Bronchial epithelial cell (primary cell): ENCODE results near the gene PPARA. TPM values are rescaled to one million over a fixed set of nuclear protein-coding genes. Genes with fewer than 3 reads are reported as not detected.
A peak's percentile ranks its signal among the peaks of the same experiment; 100 is the strongest.

Experiments
- DNase-seq: peaks from one replicate; pipeline ENCODE4 v3.0.0-alpha.2; 2010; ENCODE audit warnings: low read depth
- FAIRE-seq: peaks from 2 replicates; lab custom pipeline; 2011; peaks lifted over from hg19 to GRCh38; lab: Jason Lieb, UNC
- H3K27me3 ChIP-seq: 2 replicates; pipeline ENCODE4 v1.5.1; 2011; ENCODE audit warnings: low read length; ENCODE audit not compliant: control insufficient read depth, insufficient read depth
- H3K36me3 ChIP-seq: 2 replicates; pipeline ENCODE4 v1.5.1; 2011; ENCODE audit warnings: low read length; ENCODE audit not compliant: control insufficient read depth, insufficient read depth
- H3K4me3 ChIP-seq: 2 replicates; pipeline ENCODE4 v1.5.1; 2011; ENCODE audit warnings: mild to moderate bottlenecking, low read depth, low read length, control low read depth
- total RNA-seq: library from RNA; depleted of rRNA; stranded (reverse); fragments of >200 nt; gene quantifications from 2 replicates; pipeline ENCODE4 v1.2.1, GENCODE V29; 2014
- TF ChIP-seq, protein P1 (sequence below): IDR thresholded peaks from 2 replicates; pipeline ENCODE4 v1.5.1; 2011; ENCODE audit warnings: mild to moderate bottlenecking, moderate library complexity, low read length, control low read depth, inconsistent platforms; ENCODE audit not compliant: insufficient read depth, severe bottlenecking

The PPARA gene
- total RNA-seq, 1 donor from 2014 or later: 10.5 TPM

DNA sequence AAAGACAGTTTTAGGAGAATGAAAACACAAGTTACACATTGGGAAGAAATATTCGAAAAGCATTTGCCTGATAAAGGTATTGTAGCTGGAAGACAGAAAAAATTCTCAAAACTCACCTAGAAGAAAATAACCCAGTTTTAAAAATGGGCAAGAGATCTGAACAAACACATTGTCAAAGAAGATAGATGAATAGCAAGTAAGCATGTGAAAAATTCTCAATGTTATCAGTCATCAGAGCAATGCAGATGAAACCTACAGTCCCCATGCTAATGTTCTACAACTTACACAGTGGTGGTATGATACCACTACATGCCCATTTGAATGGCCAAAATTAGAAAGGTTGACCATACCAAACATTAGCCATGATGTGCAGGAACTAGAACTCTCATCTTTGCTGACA lies 29.4 kb downstream of the PPARA start:
- TF ChIP-seq, protein P1, sequence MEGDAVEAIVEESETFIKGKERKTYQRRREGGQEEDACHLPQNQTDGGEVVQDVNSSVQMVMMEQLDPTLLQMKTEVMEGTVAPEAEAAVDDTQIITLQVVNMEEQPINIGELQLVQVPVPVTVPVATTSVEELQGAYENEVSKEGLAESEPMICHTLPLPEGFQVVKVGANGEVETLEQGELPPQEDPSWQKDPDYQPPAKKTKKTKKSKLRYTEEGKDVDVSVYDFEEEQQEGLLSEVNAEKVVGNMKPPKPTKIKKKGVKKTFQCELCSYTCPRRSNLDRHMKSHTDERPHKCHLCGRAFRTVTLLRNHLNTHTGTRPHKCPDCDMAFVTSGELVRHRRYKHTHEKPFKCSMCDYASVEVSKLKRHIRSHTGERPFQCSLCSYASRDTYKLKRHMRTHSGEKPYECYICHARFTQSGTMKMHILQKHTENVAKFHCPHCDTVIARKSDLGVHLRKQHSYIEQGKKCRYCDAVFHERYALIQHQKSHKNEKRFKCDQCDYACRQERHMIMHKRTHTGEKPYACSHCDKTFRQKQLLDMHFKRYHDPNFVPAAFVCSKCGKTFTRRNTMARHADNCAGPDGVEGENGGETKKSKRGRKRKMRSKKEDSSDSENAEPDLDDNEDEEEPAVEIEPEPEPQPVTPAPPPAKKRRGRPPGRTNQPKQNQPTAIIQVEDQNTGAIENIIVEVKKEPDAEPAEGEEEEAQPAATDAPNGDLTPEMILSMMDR: no peak
- DNase-seq (no peak), FAIRE-seq (no peak)
- Histone ChIP-seq H3K27me3 (no peaks in the 10 kb centered on the region), H3K4me3 (no peak overlapping the region), H3K36me3 (peaks cover 1% of the 10 kb centered on the region)

DNA sequence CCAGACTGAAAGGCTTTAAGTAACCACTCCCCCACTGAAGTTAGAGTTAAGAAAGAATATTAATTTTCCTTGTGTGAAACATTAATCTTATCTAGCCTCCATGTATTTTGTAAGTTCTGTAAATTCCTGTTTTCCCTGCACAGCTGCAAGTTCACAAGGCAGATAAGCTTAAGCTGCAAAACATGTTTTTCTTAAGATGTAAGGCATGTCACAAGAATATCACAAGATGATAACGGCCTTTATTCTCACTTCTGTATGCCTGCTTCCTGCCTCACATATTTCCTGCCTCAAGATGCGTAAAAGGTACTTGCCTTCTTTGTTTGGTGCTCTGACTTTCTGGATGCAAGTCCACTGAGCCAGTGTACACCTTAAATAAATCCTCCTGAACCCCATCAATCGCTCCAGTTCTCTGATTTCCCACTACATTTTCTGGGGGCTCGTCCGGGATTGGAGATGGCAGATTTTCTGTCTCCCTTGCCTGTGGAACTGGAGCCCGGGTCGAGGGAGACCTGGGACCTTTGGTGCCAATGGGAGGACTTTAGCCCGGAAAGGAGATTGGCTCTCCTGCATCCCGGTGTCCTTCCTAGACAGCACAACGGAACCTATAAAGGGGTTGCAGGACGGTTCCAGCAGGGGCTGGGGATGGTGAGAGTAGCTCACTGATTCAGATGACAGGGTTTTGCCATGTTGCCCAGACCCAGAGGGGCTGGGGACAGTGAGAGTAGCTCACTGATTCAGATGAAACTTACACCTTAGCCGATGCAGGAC lies 30.2 kb downstream of the PPARA start:
- no peaks in the 10 kb centered on the region for H3K27me3 ChIP-seq
- FAIRE-seq: no peak
- no peak for DNase-seq
- TF ChIP-seq, protein P1: no peak
- H3K4me3 ChIP-seq: no peak overlapping the region
- peaks cover 1% of the 10 kb centered on the region for H3K36me3 ChIP-seq

DNA sequence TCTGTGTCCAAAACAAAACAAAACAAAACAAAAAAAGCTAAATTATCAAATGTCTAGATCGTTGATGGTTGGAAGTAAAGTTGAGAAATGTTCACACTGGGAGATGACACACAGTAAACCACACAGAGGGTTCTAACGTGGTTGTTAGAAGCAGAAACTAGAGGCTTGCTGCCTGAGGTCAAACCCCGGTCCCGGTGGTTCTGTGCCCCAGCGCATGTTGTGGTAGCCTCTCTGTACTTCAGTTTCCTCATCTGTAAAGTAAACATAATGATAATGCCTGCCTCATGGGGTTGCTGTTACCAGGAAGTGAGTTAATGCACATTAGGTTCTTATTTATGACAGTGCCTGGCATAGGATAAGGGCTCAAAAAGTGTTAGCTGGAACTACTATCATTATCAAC lies 33.4 kb downstream of the PPARA start:
- DNase-seq (no peak), FAIRE-seq (no peak)
- no peaks in the 10 kb centered on the region for H3K27me3 ChIP-seq
- TF ChIP-seq, protein P1: no peak
- no peak overlapping the region for H3K4me3 ChIP-seq
- peaks cover 1% of the 10 kb centered on the region for H3K36me3 ChIP-seq

DNA sequence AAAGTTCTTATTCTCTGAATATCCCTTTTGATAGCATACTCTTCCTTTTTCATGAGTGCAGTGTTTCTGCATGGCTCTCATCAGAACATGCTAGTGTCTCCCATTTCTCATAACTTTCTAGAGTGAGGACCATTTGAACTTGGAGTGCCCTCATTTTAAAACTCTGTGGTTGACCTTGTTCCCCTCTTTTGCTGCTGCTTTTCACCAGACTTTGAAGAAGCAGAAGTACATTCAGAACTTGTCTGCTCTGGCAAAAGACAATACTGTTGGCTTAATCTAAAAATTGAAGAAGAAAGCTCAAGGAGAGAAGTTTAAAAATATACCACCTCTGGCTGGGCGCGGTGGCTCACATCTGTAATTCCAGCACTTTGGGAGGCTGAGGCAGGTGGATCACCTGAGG lies 35.0 kb downstream of the PPARA start:
- no peak for DNase-seq
- FAIRE-seq: no peak
- TF ChIP-seq, protein P1: no peak
- H3K36me3 ChIP-seq: peaks cover 1% of the 10 kb centered on the region
- H3K4me3 ChIP-seq: no peak overlapping the region
- no peaks in the 10 kb centered on the region for H3K27me3 ChIP-seq

DNA sequence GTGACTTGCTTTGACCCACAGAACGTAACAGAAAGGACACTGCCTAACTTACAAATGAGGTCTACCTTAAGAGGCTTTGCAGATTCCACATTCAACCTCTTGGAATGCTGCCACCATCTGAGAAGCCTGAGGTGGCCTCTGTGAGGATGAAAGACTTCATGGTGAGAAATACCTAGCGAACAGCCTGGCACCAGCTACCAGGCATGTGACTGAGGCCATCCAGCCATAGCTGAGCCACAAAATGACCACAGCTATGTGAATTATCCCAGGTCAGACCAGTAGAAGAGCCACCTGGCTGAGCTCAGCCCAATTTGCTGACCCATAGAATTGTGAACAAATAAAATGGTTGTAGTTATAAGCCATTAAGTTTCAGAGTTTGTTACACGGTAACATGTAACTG lies 37.5 kb downstream of the PPARA start:
- Histone ChIP-seq H3K27me3 (no peaks in the 10 kb centered on the region), H3K4me3 (no peak overlapping the region), H3K36me3 (peaks cover 1% of the 10 kb centered on the region)
- peak; percentile 18 for FAIRE-seq
- no peak for DNase-seq
- TF ChIP-seq, protein P1: no peak
